ENCODE measurements around the gene DNAH2. TPM values are rescaled to one million over a fixed set of nuclear protein-coding genes. Genes with fewer than 3 reads are reported as not detected.

DNAH2 gene
- total and polyA plus RNA-seq, 2 experiments from 2014 or later: 0.38 TPM; not detected in 1

- H3K4me1 ChIP-seq (ENCODE audit: insufficient read depth): no peaks in the 10 kb centered on the region
- no peak overlapping the region for H3K27ac ChIP-seq (ENCODE audit: low read depth)
- H3K4me1 Mint-ChIP-seq: no peaks in the 10 kb centered on the region
- no peaks in the 10 kb centered on the region for H3K79me2 ChIP-seq (replicated peaks; ENCODE audit: insufficient read depth)
- no peaks in the 10 kb centered on the region; the same call in 1 of the 2 replicates for H4K20me1 ChIP-seq (replicated peaks; ENCODE audit: insufficient read depth)
- TF ChIP-seq ZNF331 (CRISPR knock-in tag; IDR thresholded peaks at IDR 0.05; ENCODE audit: low read depth) (no peak), ZNF462 (CRISPR knock-in tag; IDR thresholded peaks at IDR 0.05) (no peak), REST (IDR thresholded peaks at IDR 0.05; ENCODE audit: unreplicated experiment) (no peak)
- ATAC-seq (no peak), DNase-seq (ENCODE audit: low spot score) (no peak)
- no peak overlapping the region for H3K4me3 Mint-ChIP-seq
- H3K9me2 ChIP-seq (ENCODE audit: insufficient read depth): no peaks in the 10 kb centered on the region
- H3K27ac Mint-ChIP-seq: no peak overlapping the region
- H3K27me3 Mint-ChIP-seq (ENCODE audit: insufficient read depth, low read depth, poor library complexity): peaks cover 5% of the 10 kb centered on the region
- H3K36me3 Mint-ChIP-seq (ENCODE audit: low read depth): no peaks in the 10 kb centered on the region
- H3K9me3 Mint-ChIP-seq: no peaks in the 10 kb centered on the region
- H3K4me2 ChIP-seq: no peak overlapping the region
- no peak overlapping the region for H3K4me3 ChIP-seq
- no peaks in the 10 kb centered on the region for H3K36me3 ChIP-seq (ENCODE audit: insufficient read depth)
- H3F3A ChIP-seq (replicated peaks; ENCODE audit: low read depth): no peaks in the 10 kb centered on the region
- no peak overlapping the region for H2AFZ ChIP-seq
- no peaks in the 10 kb centered on the region for H3K27me3 ChIP-seq (ENCODE audit: insufficient read depth)
These were observed 56.5 kb downstream of the DNAH2 start for GRCh38 chr17:7774055-7774521.

All from GM23338 (cell line).